GM18526 (cell line): Measurements from ENCODE around the gene TMTC4.

Experiments
- POLR2A ChIP-seq: IDR thresholded peaks from 3 replicates; pipeline ENCODE4 v1.6.1; 2011; ENCODE audit not compliant: insufficient read length; ENCODE audit errors: extremely low read depth

Gene TMTC4

DNA sequence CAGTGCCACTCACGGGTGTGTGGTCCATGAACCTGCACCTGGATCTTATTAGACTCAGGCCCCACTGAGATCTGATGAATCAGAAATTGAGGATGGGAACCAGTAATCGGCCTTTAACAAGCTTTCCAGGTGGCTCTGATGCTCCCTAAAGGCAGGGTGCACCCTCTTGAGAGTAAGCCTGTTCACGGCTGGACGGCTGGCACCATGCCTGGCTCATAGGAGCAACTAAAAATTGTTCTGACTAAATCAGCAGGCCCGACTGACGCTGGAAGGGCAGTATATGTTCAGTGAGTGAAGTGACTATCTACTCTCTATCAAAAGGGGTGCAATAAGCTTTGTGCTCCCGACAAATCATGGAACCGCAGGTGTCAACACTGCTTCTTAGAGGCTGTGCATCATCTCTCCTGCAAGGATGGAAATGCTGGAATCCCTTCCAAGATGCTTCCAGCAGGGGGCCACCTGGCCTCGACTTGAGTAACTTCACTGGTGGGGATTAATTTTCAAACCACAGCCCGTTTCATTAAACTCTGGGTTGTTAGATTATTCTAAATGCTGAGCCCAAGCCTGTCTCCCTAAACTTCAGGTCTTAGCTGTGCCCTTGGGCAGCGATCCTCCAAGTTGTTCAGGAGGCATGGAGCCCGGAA is 28.4 kb downstream of the TMTC4 start:
- no peak for TF ChIP-seq POLR2A

DNA sequence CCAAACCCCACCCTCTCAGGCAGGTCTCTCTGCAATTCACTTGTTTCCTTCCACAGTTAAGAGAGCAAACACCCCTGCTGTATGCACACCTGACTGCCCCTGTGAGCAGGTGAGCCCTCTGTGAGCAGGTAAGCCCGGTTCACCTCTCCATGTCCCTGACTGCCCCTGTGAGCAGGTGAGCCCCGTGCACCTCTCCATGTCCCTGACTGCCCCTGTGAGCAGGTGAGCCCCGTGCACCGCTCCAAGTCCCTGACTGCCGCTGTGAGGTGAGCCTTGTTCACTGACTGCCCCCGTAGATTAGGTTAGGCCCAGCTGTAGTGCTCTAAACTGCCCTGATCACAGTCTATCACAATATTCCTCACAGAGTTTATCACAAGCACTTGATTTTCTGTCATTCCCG is 29.2 kb downstream of the TMTC4 start:
- no peak for TF ChIP-seq POLR2A

DNA sequence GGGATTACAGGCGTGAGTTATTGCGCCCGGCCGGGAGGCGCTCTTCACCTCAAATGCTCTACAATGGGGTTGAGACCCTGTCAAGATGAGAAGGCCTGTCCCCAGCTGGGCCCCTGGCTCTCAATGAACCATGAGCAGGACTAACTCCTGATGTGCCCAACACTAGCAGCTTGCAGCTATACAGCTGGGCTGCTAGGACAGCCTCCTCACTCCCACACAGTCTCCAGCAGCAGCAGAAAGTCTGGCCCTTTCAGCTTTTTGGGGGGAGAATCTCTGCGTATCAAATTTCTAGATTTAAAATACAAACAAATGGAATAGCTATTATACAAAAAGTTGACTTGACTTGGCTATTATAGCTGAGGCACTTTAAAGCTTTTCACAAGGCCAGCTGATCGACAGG is 30.2 kb downstream of the TMTC4 start:
- TF ChIP-seq POLR2A: no peak

DNA sequence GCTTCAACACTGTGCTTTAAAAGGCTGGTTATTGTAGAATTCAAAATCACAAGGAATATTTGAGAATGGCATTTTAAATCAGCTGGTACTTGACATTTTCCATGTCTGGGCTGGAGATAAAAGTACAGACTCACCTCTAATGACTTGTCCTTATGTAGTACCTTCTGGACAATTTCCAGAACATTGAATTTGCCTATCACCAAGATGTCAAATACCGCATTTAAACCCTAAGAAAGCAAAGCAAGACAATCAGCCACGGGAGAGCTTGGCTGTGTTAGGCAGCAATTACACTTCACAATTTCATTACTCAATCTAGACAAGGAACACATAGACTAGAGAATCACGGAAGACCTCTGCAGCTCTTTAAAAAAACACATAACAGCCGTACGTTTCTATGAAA is 36.8 kb downstream of the TMTC4 start:
- TF ChIP-seq POLR2A: no peak

DNA sequence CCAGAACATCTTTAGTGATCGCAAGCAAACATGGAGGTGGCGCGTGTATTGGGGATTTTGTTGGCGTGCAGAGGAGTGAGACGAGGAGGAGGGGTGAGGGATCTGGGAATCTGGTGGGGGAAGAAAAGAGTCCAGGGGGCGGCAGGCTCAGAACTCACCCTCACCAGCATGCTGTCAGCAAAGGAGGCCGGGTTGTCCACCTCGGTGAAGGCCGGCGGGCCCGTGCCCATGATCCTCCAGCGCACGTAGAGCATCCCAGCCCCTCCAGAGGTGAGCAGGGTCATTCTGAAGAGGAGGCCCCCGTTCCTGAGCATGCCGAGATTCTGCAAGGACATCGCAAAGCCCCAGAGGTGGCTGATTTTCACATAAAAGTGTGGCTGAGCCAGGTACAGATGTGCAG is 37.2 kb downstream of the TMTC4 start:
- TF ChIP-seq POLR2A: no peak

DNA sequence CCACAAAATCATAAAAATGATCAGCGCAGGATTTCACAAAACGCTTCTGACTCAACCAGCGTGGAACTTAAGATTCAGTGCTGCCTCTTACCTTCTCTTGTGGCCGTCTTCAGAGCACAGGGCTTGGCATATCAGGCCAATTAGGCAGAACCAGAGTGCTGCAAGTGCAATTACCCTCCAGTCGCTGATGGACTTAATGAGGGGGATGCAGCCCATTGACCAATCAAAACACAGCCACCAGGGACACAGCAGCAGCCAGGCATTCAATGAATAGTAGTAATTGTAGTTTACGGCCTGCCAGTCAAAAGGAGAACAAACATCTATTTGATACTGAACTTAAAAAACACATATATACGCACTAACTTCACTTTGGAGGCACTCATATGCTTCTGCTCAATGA is 38.2 kb downstream of the TMTC4 start:
- TF ChIP-seq POLR2A: no peak

DNA sequence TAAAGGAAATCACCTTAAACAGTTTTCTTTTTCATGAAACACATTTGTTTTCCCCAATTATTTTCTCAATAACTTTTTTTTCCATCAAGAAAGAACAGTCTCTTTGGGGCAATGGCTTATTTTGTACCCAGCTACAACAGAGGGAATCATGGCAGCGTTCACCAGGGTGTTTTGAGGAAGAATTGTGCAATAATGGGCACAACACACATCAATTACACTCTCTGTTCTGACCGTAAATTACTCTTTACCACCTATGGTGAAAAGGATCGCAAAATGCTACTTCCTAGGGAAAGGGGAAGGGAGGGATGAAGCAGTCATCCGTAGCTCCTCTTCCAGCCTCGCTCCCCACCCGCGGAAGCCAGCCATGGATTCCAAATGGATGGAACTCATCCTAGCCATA is 38.6 kb downstream of the TMTC4 start:
- no peak for TF ChIP-seq POLR2A

DNA sequence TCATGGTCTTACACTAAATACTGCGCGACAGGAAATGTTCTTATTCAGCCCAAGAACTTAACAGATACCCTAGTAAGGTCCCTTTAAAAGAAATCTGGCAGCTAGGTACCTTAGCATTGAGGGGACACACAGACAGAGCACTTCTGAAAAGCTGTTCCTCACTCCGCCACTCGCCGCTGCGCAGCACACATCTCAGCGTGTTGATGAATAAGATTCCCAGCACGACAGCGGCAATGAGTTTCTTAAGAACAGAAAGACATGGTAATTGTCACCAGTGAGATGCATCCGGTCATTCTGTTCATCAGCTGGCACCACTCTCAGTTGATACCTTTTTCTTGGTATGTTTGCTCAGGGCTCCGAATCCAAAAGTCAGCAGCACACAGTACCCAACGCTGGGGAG is 39.9 kb downstream of the TMTC4 start:
- no peak for TF ChIP-seq POLR2A

DNA sequence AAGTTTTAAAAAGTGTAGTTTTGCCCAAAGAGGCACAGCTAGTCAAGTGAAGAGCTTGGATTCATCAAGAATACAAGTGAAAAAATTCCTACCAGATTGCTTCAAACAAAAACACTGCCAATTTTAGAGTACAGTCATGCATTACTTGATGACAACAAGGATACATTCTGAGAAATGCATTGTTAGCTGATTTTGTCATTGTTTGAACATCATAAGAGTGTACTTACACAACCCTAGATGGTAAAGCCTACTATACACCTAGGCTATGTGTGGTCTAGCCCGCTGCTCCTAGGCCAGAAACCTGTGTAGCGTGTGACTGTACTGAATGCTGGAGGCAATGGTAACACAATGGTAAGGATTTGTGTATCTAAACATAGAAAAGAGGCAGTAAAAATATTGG is 41.1 kb downstream of the TMTC4 start:
- no peak for TF ChIP-seq POLR2A

DNA sequence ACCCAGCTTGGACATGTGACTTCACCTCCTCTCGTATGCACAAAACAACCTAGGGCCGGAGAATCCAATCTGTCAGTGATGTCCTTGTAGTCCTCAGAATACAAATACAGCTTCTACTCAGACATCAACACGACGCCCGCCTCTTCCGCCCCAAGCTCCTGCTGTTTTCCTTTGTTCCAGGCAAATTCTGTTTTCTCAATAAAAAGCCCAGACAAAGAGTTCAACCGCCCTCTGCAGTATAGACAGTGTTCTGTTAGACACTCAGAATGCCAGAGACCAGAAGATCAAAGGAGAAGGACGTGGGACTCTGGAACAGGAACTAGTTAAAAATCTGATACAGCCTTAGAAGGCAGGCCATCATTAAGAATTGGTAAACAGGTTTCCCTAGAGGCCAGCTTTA is 44.0 kb downstream of the TMTC4 start:
- TF ChIP-seq POLR2A: no peak

DNA sequence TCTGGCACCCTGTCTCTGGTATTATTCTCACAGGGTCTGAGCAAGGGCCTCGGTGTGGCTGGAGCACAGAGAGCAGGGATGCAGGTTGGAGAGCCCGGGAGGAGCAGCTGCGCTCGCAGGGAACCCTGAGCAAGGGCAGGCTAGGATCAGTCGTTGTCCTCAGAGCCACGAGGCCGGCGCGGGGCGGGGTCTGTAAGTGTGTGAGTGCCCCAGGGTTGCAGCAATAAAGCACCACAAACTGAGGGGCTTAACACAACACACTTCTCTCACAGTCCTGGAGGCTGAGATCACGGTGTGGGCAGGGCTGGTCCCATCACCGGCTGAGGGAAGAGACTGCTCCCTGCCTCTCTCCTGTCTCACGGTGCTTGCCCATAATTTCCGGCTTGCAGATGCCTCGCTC is 47.5 kb downstream of the TMTC4 start:
- TF ChIP-seq POLR2A: no peak

DNA sequence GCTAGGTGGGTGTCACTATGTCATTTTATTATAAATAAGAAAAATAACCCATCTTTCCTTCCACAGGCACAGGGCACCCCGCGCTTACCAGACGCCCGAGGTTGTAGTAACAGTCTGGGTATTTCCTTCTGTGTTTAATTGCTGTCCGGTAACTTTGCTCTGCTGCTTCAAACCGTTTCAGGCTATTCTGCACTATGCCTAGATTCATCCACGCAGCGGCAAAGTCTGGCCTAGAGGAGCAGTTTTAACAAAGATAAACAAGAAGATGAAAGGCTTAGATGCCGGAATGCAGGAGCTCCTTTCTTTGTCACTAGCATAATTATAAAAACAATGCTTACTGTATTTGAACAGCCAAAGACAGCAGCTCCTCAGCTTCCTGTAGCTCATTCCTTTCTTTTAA is 49.1 kb downstream of the TMTC4 start:
- no peak for TF ChIP-seq POLR2A

DNA sequence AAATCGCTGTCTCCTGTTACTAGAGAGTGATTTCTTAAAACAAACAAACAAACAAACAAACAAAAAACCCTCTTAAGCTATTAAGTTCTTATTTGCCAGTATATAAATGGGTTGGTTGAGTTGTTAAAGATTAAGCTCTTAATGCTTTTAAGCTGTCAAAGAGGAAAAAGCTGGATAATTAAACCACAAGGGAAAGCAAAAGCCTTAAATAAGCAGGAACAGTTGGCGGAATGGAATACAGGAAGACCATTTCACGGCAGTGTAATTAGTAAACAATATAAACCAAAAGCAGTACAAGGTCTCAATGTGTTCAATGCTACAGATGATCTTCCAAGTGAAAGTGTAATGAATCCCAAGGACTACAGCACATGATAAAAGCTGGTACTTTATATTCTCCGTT is 53.8 kb downstream of the TMTC4 start:
- no peak for TF ChIP-seq POLR2A

DNA sequence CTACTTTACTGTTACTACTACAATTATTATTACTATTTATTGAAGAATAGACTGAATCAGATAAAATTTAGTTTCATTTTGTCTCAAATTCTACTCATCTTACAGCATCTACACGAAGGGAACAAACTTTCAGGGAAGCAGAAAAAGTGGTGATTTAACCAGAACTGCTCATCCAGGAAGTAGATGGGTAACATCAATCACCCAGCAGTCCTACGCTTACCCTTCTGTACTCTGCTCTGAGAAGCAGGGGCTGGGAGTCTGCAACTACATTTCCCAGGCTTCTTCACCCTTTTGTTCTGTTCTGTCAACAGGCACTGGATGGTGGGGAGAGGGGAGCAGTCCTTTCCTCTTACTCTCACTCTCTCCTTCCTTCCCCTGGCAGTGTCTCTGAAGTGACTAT is 54.7 kb downstream of the TMTC4 start:
- TF ChIP-seq POLR2A: no peak

DNA sequence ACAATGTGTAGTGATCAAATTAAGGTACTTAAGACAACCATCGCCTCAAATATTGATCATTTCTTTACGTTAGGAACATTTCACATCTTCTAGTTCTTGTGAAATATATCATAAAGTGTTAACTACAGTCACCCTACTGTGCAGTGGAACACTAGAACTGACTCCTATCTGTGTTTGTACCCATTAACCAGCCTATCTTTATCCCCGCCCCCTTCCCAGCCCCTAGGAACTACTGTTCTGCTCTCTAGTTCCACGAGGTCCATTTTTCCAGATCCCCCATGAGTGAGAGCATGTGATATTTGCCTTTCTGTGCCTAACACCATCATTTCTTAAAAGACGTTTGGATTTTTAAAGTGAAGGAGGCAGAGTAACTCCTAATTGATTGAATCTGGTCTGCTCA is 61.6 kb downstream of the TMTC4 start:
- TF ChIP-seq POLR2A: no peak

DNA sequence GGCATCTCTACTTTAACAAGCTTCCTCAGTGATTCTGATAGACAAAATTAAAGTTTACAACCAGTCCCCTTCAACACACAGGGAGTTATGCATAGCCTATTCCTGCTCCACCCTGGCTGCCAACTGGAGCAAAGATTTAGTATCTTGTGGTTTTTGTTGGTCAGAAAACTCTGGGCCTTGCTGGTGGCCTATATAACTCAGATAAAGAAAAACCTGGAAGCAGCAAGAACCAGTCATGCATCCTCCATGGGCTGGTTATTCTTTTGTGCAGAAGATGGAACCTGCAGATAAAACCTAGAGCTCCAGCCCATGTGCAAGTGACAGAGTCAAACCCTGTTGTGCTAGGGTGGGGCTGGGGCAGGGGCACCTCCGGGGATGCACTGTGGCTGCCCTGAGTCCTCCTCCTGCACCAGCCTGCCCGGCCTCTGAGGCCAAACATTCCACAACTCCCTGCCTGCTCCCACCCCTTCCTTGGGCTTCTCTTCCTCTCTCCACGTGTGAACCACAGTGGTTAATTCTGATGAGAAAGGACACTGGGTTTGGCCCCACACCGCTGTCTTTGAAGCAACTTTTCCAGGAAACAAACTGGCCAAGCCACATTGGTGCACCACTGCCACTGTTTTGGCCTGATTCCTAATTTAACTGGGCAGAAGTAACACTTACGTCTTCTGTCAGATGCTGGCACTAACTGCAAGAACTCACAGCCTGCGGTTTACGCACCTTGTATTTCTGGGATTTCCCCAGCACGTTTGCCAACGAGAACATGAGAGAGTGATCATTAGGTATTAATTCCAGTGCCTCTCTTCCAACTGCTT is 62.7 kb downstream of the TMTC4 start:
- no peak for TF ChIP-seq POLR2A

DNA sequence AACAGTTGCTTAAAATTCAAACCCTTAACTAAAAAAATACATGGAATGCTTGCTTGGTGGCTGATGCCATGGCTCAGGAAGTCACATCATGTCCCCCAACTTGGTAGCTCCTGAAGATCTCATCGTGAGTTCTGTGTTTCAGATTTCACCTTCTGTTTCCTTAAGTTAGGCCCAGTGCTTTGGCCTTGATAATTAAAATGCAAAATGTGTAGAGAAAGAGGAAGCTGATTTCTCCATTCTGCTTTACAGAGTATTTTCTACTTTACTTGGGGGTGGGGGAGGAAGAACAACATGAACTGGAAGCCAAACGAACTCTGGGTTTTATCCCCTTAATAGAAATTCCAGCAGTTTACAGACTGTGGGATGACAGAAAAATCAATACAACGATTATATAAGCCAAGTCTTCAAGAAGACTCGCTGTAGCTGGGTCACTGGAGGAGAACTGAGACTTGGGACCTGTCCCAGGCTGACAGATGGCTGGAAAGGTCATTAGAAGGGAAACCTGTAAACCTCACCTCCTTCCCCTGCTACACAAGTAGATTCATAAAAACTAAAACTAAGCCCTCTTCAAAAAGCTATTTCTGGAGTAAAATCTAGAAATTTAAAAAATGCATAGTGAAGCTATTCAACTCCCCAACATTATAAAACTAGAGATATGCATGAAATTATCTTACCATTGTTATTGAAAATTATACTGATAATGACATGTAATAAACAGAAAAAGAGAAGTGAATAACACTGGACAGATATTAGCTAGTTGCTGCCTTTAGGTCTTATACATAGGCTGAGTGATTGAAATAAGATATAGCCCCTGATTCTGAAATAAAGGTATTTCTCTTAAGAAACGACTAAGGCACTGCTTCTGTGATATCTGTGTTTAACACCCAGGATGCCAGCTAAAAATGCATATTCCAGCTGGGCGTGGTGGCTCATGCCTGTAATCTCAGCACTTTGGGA is 63.9 kb downstream of the TMTC4 start:
- no peak for TF ChIP-seq POLR2A
